Measurements from ENCODE around the gene FEN1. TPM values are rescaled to one million over a fixed set of nuclear protein-coding genes. Genes with fewer than 3 reads are reported as not detected.

Gene FEN1
- total RNA-seq, 1 experiment from 2014 or later: 89.5 TPM

DNA sequence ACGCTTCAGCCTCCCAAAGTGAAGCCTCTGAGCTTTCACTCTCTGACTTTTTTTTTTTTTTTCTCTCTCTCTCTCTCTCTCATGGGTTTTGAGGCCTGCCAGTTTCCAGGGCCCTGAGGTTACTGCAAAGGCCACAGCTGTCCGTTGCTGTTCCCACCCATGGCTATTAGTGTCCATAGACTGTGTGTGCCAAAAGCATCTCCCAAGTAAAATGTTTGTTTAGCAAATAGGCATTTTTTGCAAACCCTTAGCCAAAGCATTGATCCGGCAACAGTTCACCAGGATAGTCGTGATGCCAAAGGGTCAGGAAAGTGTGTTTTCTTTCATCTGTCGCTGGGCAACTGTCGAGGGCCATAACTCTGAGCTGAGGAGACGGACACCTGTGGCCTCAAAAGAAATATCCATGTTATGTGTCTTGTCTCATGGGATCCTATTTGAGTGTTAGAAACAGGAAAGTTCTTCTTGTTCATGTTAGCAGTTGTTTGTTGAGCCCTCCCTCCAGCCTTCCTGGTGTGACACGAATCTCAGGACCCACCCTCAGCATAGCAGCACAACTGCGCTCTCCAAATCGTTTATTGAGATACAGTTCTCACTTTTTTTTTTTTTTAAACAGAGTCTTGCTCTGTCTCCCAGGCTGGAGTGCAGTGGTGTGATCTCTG lies 53.8 kb downstream of the FEN1 start:
- TF ChIP-seq TCF7L2 (IDR thresholded peaks at IDR 0.05; ENCODE audit: borderline replicate concordance, extremely low read depth, insufficient read depth, insufficient read length): no peak
- TF ChIP-seq, protein P1, sequence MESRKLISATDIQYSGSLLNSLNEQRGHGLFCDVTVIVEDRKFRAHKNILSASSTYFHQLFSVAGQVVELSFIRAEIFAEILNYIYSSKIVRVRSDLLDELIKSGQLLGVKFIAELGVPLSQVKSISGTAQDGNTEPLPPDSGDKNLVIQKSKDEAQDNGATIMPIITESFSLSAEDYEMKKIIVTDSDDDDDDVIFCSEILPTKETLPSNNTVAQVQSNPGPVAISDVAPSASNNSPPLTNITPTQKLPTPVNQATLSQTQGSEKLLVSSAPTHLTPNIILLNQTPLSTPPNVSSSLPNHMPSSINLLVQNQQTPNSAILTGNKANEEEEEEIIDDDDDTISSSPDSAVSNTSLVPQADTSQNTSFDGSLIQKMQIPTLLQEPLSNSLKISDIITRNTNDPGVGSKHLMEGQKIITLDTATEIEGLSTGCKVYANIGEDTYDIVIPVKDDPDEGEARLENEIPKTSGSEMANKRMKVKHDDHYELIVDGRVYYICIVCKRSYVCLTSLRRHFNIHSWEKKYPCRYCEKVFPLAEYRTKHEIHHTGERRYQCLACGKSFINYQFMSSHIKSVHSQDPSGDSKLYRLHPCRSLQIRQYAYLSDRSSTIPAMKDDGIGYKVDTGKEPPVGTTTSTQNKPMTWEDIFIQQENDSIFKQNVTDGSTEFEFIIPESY (IDR thresholded peaks at IDR 0.05; ENCODE audit: extremely low read depth, insufficient replicate concordance, low read length): no peak
- TF ChIP-seq SRF (IDR thresholded peaks at IDR 0.05; ENCODE audit: low read depth): no peak
- TF ChIP-seq, protein P2, sequence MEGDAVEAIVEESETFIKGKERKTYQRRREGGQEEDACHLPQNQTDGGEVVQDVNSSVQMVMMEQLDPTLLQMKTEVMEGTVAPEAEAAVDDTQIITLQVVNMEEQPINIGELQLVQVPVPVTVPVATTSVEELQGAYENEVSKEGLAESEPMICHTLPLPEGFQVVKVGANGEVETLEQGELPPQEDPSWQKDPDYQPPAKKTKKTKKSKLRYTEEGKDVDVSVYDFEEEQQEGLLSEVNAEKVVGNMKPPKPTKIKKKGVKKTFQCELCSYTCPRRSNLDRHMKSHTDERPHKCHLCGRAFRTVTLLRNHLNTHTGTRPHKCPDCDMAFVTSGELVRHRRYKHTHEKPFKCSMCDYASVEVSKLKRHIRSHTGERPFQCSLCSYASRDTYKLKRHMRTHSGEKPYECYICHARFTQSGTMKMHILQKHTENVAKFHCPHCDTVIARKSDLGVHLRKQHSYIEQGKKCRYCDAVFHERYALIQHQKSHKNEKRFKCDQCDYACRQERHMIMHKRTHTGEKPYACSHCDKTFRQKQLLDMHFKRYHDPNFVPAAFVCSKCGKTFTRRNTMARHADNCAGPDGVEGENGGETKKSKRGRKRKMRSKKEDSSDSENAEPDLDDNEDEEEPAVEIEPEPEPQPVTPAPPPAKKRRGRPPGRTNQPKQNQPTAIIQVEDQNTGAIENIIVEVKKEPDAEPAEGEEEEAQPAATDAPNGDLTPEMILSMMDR (IDR thresholded peaks at IDR 0.05 in 2 of 3, conservative IDR thresholded peaks at IDR 0.05 in 1 of 3; ENCODE audit: borderline replicate concordance in 1 of 3, insufficient read depth in 1 of 3, low read depth in 2 of 3, low read length in 2 of 3): no peak
- no peak for TF ChIP-seq FOSL1 (IDR thresholded peaks at IDR 0.05; ENCODE audit: low read depth)
- no peak for TF ChIP-seq EZH2phosphoT487 (IDR thresholded peaks at IDR 0.05; ENCODE audit: borderline replicate concordance)
- Histone ChIP-seq H3K27me3 (ENCODE audit: insufficient read depth, low read length) (no peaks in the 10 kb centered on the region), H3K4me2 (ENCODE audit: low read length) (no peak overlapping the region), H3K9me2 (ENCODE audit: insufficient read depth) (no peaks in the 10 kb centered on the region), H3K4me1 (ENCODE audit: control insufficient read depth in 1 of 2, insufficient read depth in 2 of 2, low read length in 2 of 2) (no peaks in the 10 kb centered on the region), H2AFZ (ENCODE audit: low read depth, low read length, poor library complexity, severe bottlenecking) (no peak overlapping the region), H3K9ac (ENCODE audit: low read length) (no peak overlapping the region), H3K4me3 (replicated peaks in 1 of 2; ENCODE audit: low read depth in 1 of 2, low read length in 2 of 2) (no peak overlapping the region), H3K79me2 (ENCODE audit: insufficient read depth, low read length) (no peaks in the 10 kb centered on the region), H3K9me3 (ENCODE audit: control insufficient read depth in 1 of 2, insufficient read depth in 1 of 2, low read depth in 1 of 2, low read length in 2 of 2) (no peaks in the 10 kb centered on the region), H4K20me1 (ENCODE audit: insufficient read depth) (no peaks in the 10 kb centered on the region), H3K27ac (ENCODE audit: low read depth, low read length) (no peak overlapping the region), H3K36me3 (ENCODE audit: control insufficient read depth in 1 of 2, insufficient read depth in 2 of 2, low read length in 2 of 2) (no peaks in the 10 kb centered on the region)
- no peak for ATAC-seq
- DNase-seq (ENCODE audit: low read depth, low spot score): no peak
- no TSS peak for BruUV-seq (replicated peaks)
- CTCF ChIA-PET: no interaction called here
- POLR2A ChIA-PET: no interaction called here
- RAD21 ChIA-PET (ENCODE audit: low non-redundant PET in 1 of 2, low total read pairs in 2 of 2, uncharacterized antibody in 2 of 2, unreplicated experiment in 2 of 2): no interaction called here
- intact Hi-C loops (cut with micrococcal nuclease): no loop called here

MicroRNA genes within 50 kb of the gene (microRNA counts, 767-probe panel; counts per million panel counts)
- microRNA hsa-miR-1908: not detected
- microRNA hsa-miR-611: not detected

Other genes with a start within 250 kb of the FEN1 start
- gene SYT7, start 211.8 kb upstream of the FEN1 start, total RNA-seq (2021; ENCODE audit: unreplicated experiment): 27.4 TPM
- 2.7 TPM for gene DAGLA, start 112.5 kb upstream of the FEN1 start, total RNA-seq (2021; ENCODE audit: unreplicated experiment)
- gene MYRF, start 40.3 kb upstream of the FEN1 start, total RNA-seq (2021; ENCODE audit: unreplicated experiment): 52.3 TPM
- gene TMEM258, start 312 bp upstream of the FEN1 start, total RNA-seq (2021; ENCODE audit: unreplicated experiment): 160 TPM
- gene FADS1, start 24.1 kb downstream of the FEN1 start, total RNA-seq (2021; ENCODE audit: unreplicated experiment): 56.6 TPM
- gene FADS2, start 35.4 kb downstream of the FEN1 start, total RNA-seq (2021; ENCODE audit: unreplicated experiment): 17.1 TPM
- gene FADS3, start 98.6 kb downstream of the FEN1 start, total RNA-seq (2021; ENCODE audit: unreplicated experiment): 65.8 TPM
- gene RAB3IL1, start 124.7 kb downstream of the FEN1 start, total RNA-seq (2021; ENCODE audit: unreplicated experiment): 18.1 TPM
- gene BEST1, start 157.4 kb downstream of the FEN1 start, total RNA-seq (2021; ENCODE audit: unreplicated experiment): 2.3 TPM
- 3,345 TPM for gene FTH1, start 174.7 kb downstream of the FEN1 start, total RNA-seq (2021; ENCODE audit: unreplicated experiment)

Measured in HCT116 (cell line).